K562 (cell line): Measurements from ENCODE around the gene SLC7A6OS. TPM values are rescaled to one million over a fixed set of nuclear protein-coding genes. Genes with fewer than 3 reads are reported as not detected.

Experiments used
- ARID1B ChIP-seq: fragments of 450-650 bp; IDR thresholded peaks from 2 replicates; pipeline ENCODE4 v1.6.1; 2016; ENCODE audit warnings: antibody characterized with exemption, mild to moderate bottlenecking, inconsistent platforms
- BCOR ChIP-seq: fragments of 450-650 bp; IDR thresholded peaks from 2 replicates; pipeline ENCODE4 v1.6.1; 2016
- CBFA2T2 ChIP-seq: fragments of 450-650 bp; conservative IDR thresholded peaks from 2 replicates; pipeline ENCODE4 v1.6.1; 2017; ENCODE audit warnings: mild to moderate bottlenecking
- EGR1 ChIP-seq: fragments of 450-650 bp; conservative IDR thresholded peaks from 2 replicates; pipeline ENCODE4 v1.6.1; 2017; ENCODE audit warnings: mild to moderate bottlenecking
- FOXM1 ChIP-seq, 2 experiments: fragments of 450-650 bp in 1 of 2; sonication (generic) in 1 of 2; formaldehyde crosslinking in 1 of 2; IDR thresholded peaks; 2 replicates each; pipeline versions ENCODE4 v1.6.1 to v1.9.0; 2017 to 2022; ENCODE audit warnings: low read depth in 2 of 2, mild to moderate bottlenecking in 2 of 2, missing genetic modification reagents in 1 of 2, moderate library complexity in 1 of 2
- FOXP4 ChIP-seq: sonication (generic); formaldehyde crosslinking; IDR thresholded peaks from 2 replicates; pipeline ENCODE4 v1.8.0; 2022; ENCODE audit warnings: mild to moderate bottlenecking, missing genetic modification reagents, borderline replicate concordance
- L3MBTL2 ChIP-seq: fragments of 450-650 bp; IDR thresholded peaks from 2 replicates; pipeline ENCODE4 v1.6.1; 2016; ENCODE audit warnings: mild to moderate bottlenecking, moderate library complexity
- MTF1 ChIP-seq: fragments of 250-450 bp; sonication (Bioruptor Pico); IDR thresholded peaks from 2 replicates; pipeline ENCODE4 v1.9.0; 2021; ENCODE audit warnings: moderate library complexity, mild to moderate bottlenecking, inconsistent platforms, borderline replicate concordance
- POLR2AphosphoS2 ChIP-seq: IDR thresholded peaks from 2 replicates; pipeline ENCODE4 v1.6.1; 2012; ENCODE audit warnings: low read length, improper control_type of control experiment
- POLR3G ChIP-seq: IDR thresholded peaks from 2 replicates; pipeline ENCODE4 v1.6.1; 2011; ENCODE audit not compliant: insufficient read length, insufficient replicate concordance; ENCODE audit errors: extremely low read depth
- PRMT5 ChIP-seq: sonication (generic); formaldehyde crosslinking; IDR thresholded peaks from 2 replicates; pipeline ENCODE4 v1.5.0; 2020; ENCODE audit warnings: missing genetic modification reagents
- SOX6 ChIP-seq: fragments of 450-650 bp; IDR thresholded peaks from 2 replicates; pipeline ENCODE4 v1.6.1; 2014; ENCODE audit warnings: mild to moderate bottlenecking
- STAT6 ChIP-seq: sonication (generic); formaldehyde crosslinking; IDR thresholded peaks from 2 replicates; pipeline ENCODE4 v1.8.1; 2023; ENCODE audit warnings: mild to moderate bottlenecking, missing genetic modification reagents
- THAP12 ChIP-seq: fragments of 250-450 bp; sonication (Bioruptor Pico); IDR thresholded peaks from 2 replicates; pipeline ENCODE4 v1.9.0; 2021; ENCODE audit warnings: mild to moderate bottlenecking, inconsistent platforms
- THRAP3 ChIP-seq: fragments of 450-650 bp; IDR thresholded peaks from 2 replicates; pipeline ENCODE4 v1.6.1; 2016; ENCODE audit warnings: mild to moderate bottlenecking, inconsistent platforms, borderline replicate concordance
- ZBED1 ChIP-seq: IDR thresholded peaks from 2 replicates; pipeline ENCODE4 v1.6.1; 2014
- ZNF639 ChIP-seq, 2 experiments: fragments of 200-800 bp in 1 of 2; sonication (Bioruptor generic) in 1 of 2; sonication (generic) in 1 of 2; formaldehyde crosslinking in 1 of 2; IDR thresholded peaks in 1 of 2; conservative IDR thresholded peaks in 1 of 2; 2 replicates each; pipeline versions ENCODE4 v1.5.0 to v1.6.1; 2016 to 2020; ENCODE audit warnings: missing compliant biosample characterization in 1 of 2, missing genetic modification characterization in 1 of 2, missing genetic modification reagents in 1 of 2
- polyA plus RNA-seq, 8 experiments: library from polyadenylated mRNA; depleted of rRNA in 4 of 8; stranded (reverse) in 5 of 8; unstranded in 3 of 8; fragments of >200 nt; fragmentation: Nextera tagmentation in 2 of 8; fragmentation: Illumina TruSeq in 1 of 8; extraction: Ambion mirVana in 2 of 8; extraction: Trizol in 1 of 8; gene quantifications; 2 replicates each; pipeline versions ENCODE4 v1.2.1 to v1.2.3, GENCODE V29; 2011 to 2014; ENCODE audit warnings: inconsistent platforms in 1 of 8, missing spikeins in 1 of 8
- total RNA-seq, 7 experiments: library from RNA; depleted of rRNA in 6 of 7; stranded (reverse); fragments of >200 nt in 6 of 7; fragmentation: Illumina TruSeq in 2 of 7; extraction: Trizol in 2 of 7; gene quantifications; 2 replicates each; pipeline versions ENCODE4 v1.2.1 to v1.2.3, GENCODE V29; 2011 to 2021; ENCODE audit warnings: low replicate concordance in 1 of 7

The SLC7A6OS gene
- total and polyA plus RNA-seq, 9 of the 15 experiments (the other 6 are each of a cell fraction or from before 2014, with no cell fraction given), result 2.7 to 23.6 (median 17.2) TPM

- TF ChIP-seq FOXM1 (IDR thresholded peaks at IDR 0.05; ENCODE audit: low read depth) (no peak), FOXM1 (CRISPR knock-in tag; IDR thresholded peaks at IDR 0.05; ENCODE audit: low read depth) (peak; percentile 33), EGR1 (peak; percentile 82), SOX6 (peak; percentile 29; the same call in 1 of the 2 replicates), ARID1B (0 out of 2 replicates have a peak, but pooled peaks have one; percentile 28), POLR2AphosphoS2 (no peak), CBFA2T2 (0 out of 2 replicates have a peak, but pooled peaks have one; percentile 4), POLR3G (no peak), ZNF639 (CRISPR knock-in tag; conservative IDR thresholded peaks at IDR 0.05 in 1 of 2, IDR thresholded peaks at IDR 0.05 in 1 of 2) (peak in 1 of 2 experiments; percentile 32; a peak in 1 of 4 replicates), L3MBTL2 (peak; percentile 82), ZBED1 (peak; percentile 99), MTF1 (CRISPR knock-in tag) (no peak), FOXP4 (0 out of 2 replicates have a peak, but pooled peaks have one; percentile 64), STAT6 (0 out of 2 replicates have a peak, but pooled peaks have one; percentile 78), THRAP3 (no peak), PRMT5 (CRISPR knock-in tag) (no peak), BCOR (peak; percentile 66), THAP12 (CRISPR knock-in tag) (peak; percentile 12; the same call in 1 of the 2 replicates)
These were observed 46.3 kb downstream of the SLC7A6OS start, which contains the start of gene SLC7A6 (continued) for GRCh38 chr16:68264128-68265077.
